SK-N-SH (cell line): ENCODE results near the gene NPW. TPM values are rescaled to one million over a fixed set of nuclear protein-coding genes. Genes with fewer than 3 reads are reported as not detected.
A peak's percentile ranks its signal among the peaks of the same experiment; 100 is the strongest.
"Not testable (repeated sequence)": the region's sequence is repeated elsewhere in the genome, so short reads cannot be mapped to it uniquely, and the experiment has no call there.

Experiments
- CTCF ChIA-PET: fragments of 300-600, 350-600 bp; formaldehyde crosslinking; extraction: SDS; loops from one replicate; lab custom pipeline; 2021; lab: Yijun Ruan, JAX
- POLR2A ChIA-PET: fragments of 350-600 bp; sonication (Branson Sonifier 250); formaldehyde crosslinking; extraction: SDS; loops from one replicate; lab custom pipeline; 2020; ENCODE audit warnings: antibody characterized with exemption, inconsistent platforms; lab: Yijun Ruan, JAX
- DNase-seq: peaks from one replicate; pipeline ENCODE4 v3.0.0; 2012
- H2AFZ ChIP-seq: fragments of 200-600 bp; sonication (generic); 2 replicates; pipeline ENCODE4 v1.8.1; 2016; ENCODE audit warnings: antibody characterized with exemption, mild to moderate bottlenecking, low read depth
- H3F3A ChIP-seq: fragments of 200-600 bp; sonication (generic); replicated peaks from 2 replicates; pipeline ENCODE3; 2016; ENCODE audit warnings: antibody characterized with exemption, mild to moderate bottlenecking; ENCODE audit not compliant: insufficient read depth
- H3K27ac ChIP-seq, 2 experiments: fragments of 200-500 bp in 1 of 2; fragments of 200-600 bp in 1 of 2; sonication (Bioruptor generic) in 1 of 2; sonication (generic), shearing (Covaris generic) in 1 of 2; 2 replicates each; pipeline versions ENCODE4 v1.5.1 to v1.6.1; 2014 to 2016; ENCODE audit warnings: low read depth in 2 of 2, inconsistent platforms in 1 of 2, low read length in 1 of 2, mild to moderate bottlenecking in 1 of 2, mixed read lengths in 1 of 2
- H3K27me3 ChIP-seq: fragments of 200-600 bp; sonication (generic), shearing (Covaris generic); 2 replicates; pipeline ENCODE4 v1.6.1; 2016; ENCODE audit warnings: mixed run types; ENCODE audit not compliant: insufficient read depth
- H3K36me3 ChIP-seq, 2 experiments: fragments of 200-500 bp in 1 of 2; fragments of 200-600 bp in 1 of 2; sonication (Bioruptor generic) in 1 of 2; sonication (generic) in 1 of 2; replicated peaks in 1 of 2; 2 replicates each; pipeline versions ENCODE3 to v1.5.1; 2014 to 2016; ENCODE audit warnings: low read length in 1 of 2, mild to moderate bottlenecking in 1 of 2; ENCODE audit not compliant: insufficient read depth in 2 of 2, control insufficient read depth in 1 of 2
- H3K4me1 ChIP-seq, 2 experiments: fragments of 200-500 bp in 1 of 2; fragments of 200-600 bp in 1 of 2; sonication (Bioruptor generic) in 1 of 2; sonication (generic), shearing (Covaris generic) in 1 of 2; 2 replicates each; pipeline versions ENCODE4 v1.5.1 to v1.6.1; 2014 to 2016; ENCODE audit warnings: low read depth in 1 of 2, low read length in 1 of 2, mixed run types in 1 of 2; ENCODE audit not compliant: insufficient read depth in 2 of 2, control insufficient read depth in 1 of 2
- H3K4me2 ChIP-seq: fragments of 200-600 bp; sonication (generic), shearing (Covaris generic); 2 replicates; pipeline ENCODE4 v1.6.1; 2017; ENCODE audit warnings: mixed run types
- H3K4me3 ChIP-seq, 2 experiments: fragments of 200-500 bp in 1 of 2; fragments of 200-600 bp in 1 of 2; sonication (Bioruptor generic) in 1 of 2; sonication (generic), shearing (Covaris generic) in 1 of 2; 2 replicates each; pipeline versions ENCODE4 v1.5.1 to v1.8.1; 2014 to 2016; ENCODE audit warnings: low read depth in 2 of 2, inconsistent platforms in 1 of 2, low read length in 1 of 2, mild to moderate bottlenecking in 1 of 2, mixed read lengths in 1 of 2, moderate library complexity in 1 of 2
- H3K79me2 ChIP-seq: fragments of 200-600 bp; sonication (generic); 2 replicates; pipeline ENCODE4 v1.8.1; 2017; ENCODE audit warnings: mild to moderate bottlenecking; ENCODE audit not compliant: insufficient read depth
- H3K9ac ChIP-seq: fragments of 200-600 bp; sonication (generic); 2 replicates; pipeline ENCODE4 v1.6.1; 2017; ENCODE audit warnings: mixed run types
- H3K9me2 ChIP-seq: fragments of 200-600 bp; sonication (generic); 2 replicates; pipeline ENCODE4 v1.6.1; 2017; ENCODE audit warnings: mixed run types
- H3K9me3 ChIP-seq: fragments of 200-600 bp; sonication (generic); 2 replicates; pipeline ENCODE4 v1.6.1; 2017; ENCODE audit warnings: mixed run types, mild to moderate bottlenecking, moderate library complexity
- H4K20me1 ChIP-seq: fragments of 200-600 bp; sonication (generic); 2 replicates; pipeline ENCODE4 v1.6.1; 2017; ENCODE audit warnings: mild to moderate bottlenecking, mixed run types; ENCODE audit not compliant: insufficient read depth
- EP300 ChIP-seq, 2 experiments: IDR thresholded peaks; 2 replicates each; pipeline versions ENCODE4 v1.4.0 to v1.6.1; 2012; ENCODE audit warnings: borderline replicate concordance in 1 of 2, low read depth in 1 of 2, low read length in 1 of 2
- EZH2phosphoT487 ChIP-seq: fragments of 200-600 bp; sonication (generic); IDR thresholded peaks from 2 replicates; pipeline ENCODE4 v1.6.1; 2017; ENCODE audit warnings: low read depth, mixed run types, mild to moderate bottlenecking, antibody characterized with exemption, moderate library complexity, borderline replicate concordance
- FOXM1 ChIP-seq: IDR thresholded peaks from 2 replicates; pipeline ENCODE4 v1.4.0; 2012; ENCODE audit warnings: low read depth, mild to moderate bottlenecking
- GABPA ChIP-seq: IDR thresholded peaks from 2 replicates; pipeline ENCODE4 v1.4.0; 2012; ENCODE audit warnings: low read depth, mild to moderate bottlenecking
- IRF3 ChIP-seq: fragments of 150-350 bp; IDR thresholded peaks from 2 replicates; pipeline ENCODE4 v1.6.1; 2016; ENCODE audit warnings: mild to moderate bottlenecking, low read depth, low read length
- JUND ChIP-seq: IDR thresholded peaks from 2 replicates; pipeline ENCODE4 v1.4.0; 2012
- MEF2A ChIP-seq: IDR thresholded peaks from 2 replicates; pipeline ENCODE4 v1.4.0; 2012; ENCODE audit warnings: low read depth, borderline replicate concordance
- NFIC ChIP-seq: IDR thresholded peaks from 2 replicates; pipeline ENCODE4 v1.4.0; 2012; ENCODE audit warnings: borderline replicate concordance
- NRF1 ChIP-seq: IDR thresholded peaks from 2 replicates; pipeline ENCODE4 v1.6.1; 2012; ENCODE audit warnings: low read depth, mild to moderate bottlenecking, low read length
- PBX3 ChIP-seq: IDR thresholded peaks from 2 replicates; pipeline ENCODE4; 2012
- RCOR1 ChIP-seq: fragments of 150-350 bp; IDR thresholded peaks from 2 replicates; pipeline ENCODE4 v1.6.1; 2017; ENCODE audit warnings: antibody characterized with exemption, low read length
- REST ChIP-seq: IDR thresholded peaks from 2 replicates; pipeline ENCODE4 v1.6.1; 2012; ENCODE audit warnings: mild to moderate bottlenecking, low read depth, low read length, moderate library complexity
- SMC3 ChIP-seq: IDR thresholded peaks from 2 replicates; pipeline ENCODE4 v1.6.1; 2012; ENCODE audit warnings: low read depth, low read length, improper control_type of control experiment
- YY1 ChIP-seq: IDR thresholded peaks from 2 replicates; pipeline ENCODE4 v1.4.0; 2012; ENCODE audit warnings: low read depth, mild to moderate bottlenecking
- ZBTB33 ChIP-seq: IDR thresholded peaks from 2 replicates; pipeline ENCODE4 v1.4.0; 2012; ENCODE audit warnings: low read depth, borderline replicate concordance
- WGBS: methylation state at CpG from one replicate; pipeline ENCODE4 v1.1.6; 2017; ENCODE audit warnings: low lambda C conversion rate; 5-methylcytosine and 5-hydroxymethylcytosine counted together
- polyA plus RNA-seq, 3 experiments: library from polyadenylated mRNA; depleted of rRNA; stranded (reverse); fragments of >200 nt; gene quantifications; 2 replicates each; pipeline ENCODE4 v1.2.3, GENCODE V29; 2012

The NPW gene
- polyA plus RNA-seq, 1 of the 3 experiments (the other 2 are of a cell fraction): 1.1 TPM

DNA sequence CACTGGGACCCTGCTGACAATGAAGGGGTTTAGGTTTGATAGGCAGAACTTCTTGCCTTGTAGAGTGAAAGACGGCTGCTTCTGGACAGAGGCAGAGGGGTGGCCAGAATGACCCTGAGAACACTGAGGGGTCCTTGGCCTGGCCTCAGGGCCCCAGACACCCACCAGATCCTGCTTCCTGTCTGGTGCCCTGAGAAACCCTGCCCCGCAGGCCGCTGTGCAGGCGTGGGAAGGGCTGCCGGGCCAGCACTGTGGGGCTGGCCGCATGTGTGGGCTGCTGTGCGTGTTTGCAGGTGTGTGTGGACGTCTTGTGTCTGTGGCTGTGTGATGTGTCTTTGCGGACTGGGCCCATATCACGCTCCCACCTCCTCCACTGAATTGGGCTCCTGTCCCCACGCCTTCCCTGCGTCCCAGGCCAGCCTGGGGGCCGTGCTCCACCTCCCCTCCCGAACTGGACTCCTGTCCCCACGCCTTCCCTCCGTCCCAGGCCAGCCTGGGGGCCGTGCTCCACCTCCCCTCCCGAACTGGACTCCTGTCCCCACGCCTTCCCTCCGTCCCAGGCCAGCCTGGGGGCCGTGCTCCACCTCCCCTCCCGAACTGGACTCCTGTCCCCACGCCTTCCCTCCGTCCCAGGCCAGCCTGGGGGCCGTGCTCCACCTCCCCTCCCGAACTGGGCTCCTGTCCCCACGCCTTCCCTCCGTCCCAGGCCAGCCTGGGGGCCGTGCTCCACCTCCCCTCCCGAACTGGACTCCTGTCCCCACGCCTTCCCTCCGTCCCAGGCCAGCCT lies 14.5 kb downstream of the NPW start:
- Histone ChIP-seq H3K27ac (peak overlapping the region; percentile 86 to 93), H3K4me1 (peaks cover 33 to 54% of the 10 kb centered on the region in 2 experiments; a peak in 3 of 4 replicates), H3K4me3 (peak overlapping the region in 1 of 2 experiments; percentile 54; a peak in 1 of 4 replicates), H2AFZ (peak overlapping the region; percentile 17; the same call in 1 of the 2 replicates), H3K4me2 (peak overlapping the region; percentile 94), H3K36me3 (peaks cover 0 to 13% of the 10 kb centered on the region in 2 experiments), H3K9ac (peak overlapping the region; percentile 83), H3K79me2 (peaks cover 20% of the 10 kb centered on the region; the same call in 1 of the 2 replicates)
- H4K20me1 ChIP-seq, DNase-seq, H3K9me3 ChIP-seq, H3K9me2 ChIP-seq, H3F3A ChIP-seq, H3K27me3 ChIP-seq: not testable (repeated sequence)
- CTCF ChIA-PET: interaction anchor here (2.5 kb wide), 1 partner anchor 11 kb away, joined by 12 read pairs; no protein-coding TSS in a partner anchor
- POLR2A ChIA-PET: interaction anchor here (1.5 kb wide), 1 partner anchor 13 kb away, joined by 3 read pairs; the partner anchor contains the start of genes NTHL1 and TSC2
- WGBS: 86% methylated on average over 17 of the region's 32 CpGs

DNA sequence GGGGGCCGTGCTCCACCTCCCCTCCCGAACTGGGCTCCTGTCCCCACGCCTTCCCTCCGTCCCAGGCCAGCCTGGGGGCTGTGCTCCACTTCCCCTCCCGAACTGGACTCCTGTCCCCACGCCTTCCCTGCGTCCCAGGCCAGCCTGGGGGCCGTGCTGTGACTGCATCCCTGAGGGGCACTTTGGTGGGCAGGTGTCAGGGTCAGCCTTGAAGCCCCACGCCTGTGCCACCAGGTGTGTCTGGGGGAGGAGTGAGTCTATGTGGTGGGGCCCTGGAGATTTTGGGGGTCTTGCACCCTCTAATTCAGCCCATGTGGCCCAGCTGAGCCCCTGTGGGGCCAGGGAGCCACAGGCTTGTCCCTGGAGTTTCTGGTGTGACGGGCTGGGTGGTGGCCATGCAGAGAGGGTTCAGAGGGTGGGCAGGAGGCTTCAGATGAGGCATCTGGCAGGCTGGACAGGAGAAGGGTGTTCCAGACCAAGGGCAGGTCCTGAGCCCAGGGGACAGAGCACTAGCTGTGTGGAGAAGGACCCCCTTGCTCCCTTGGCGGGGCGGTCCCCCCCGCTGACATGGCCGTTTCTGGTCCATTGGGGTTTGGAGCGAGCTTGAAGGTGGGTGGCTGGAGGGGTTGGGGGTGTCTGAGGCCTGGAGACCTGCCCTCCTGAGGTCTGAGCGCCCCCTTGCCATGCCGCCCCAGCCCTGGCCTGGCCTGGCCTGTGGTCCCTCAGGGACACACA lies 15.3 kb downstream of the NPW start:
- Histone ChIP-seq H4K20me1 (no peaks in the 10 kb centered on the region), H3K9me3 (no peaks in the 10 kb centered on the region), H3K4me3 (no peak overlapping the region), H3K36me3 (peaks cover 0 to 11% of the 10 kb centered on the region in 2 experiments), H3F3A (peaks cover 3% of the 10 kb centered on the region), H2AFZ (no peak overlapping the region), H3K9me2 (no peaks in the 10 kb centered on the region), H3K4me1 (peaks cover 33 to 62% of the 10 kb centered on the region in 2 experiments; a peak in 3 of 4 replicates), H3K79me2 (peaks cover 20% of the 10 kb centered on the region; the same call in 1 of the 2 replicates), H3K4me2 (peak overlapping the region; percentile 83; the same call in 1 of the 2 replicates), H3K27me3 (no peaks in the 10 kb centered on the region), H3K27ac (peak overlapping the region; percentile 73 to 78; a peak in 3 of 4 replicates), H3K9ac (peak overlapping the region; percentile 61)
- ChIA-PET POLR2A (no interaction called here), CTCF (interaction anchor here (1.0 to 1.2 kb wide), 2 partner anchors 9 to 106 kb away, joined by 3 read pairs; no protein-coding TSS in a partner anchor)
- no peak for DNase-seq
- WGBS: 100% methylated on average over 6 of the region's 17 CpGs
- TF ChIP-seq REST: no peak
- no peak for TF ChIP-seq ZBTB33
- no peak for TF ChIP-seq GABPA
- no peak for TF ChIP-seq EZH2phosphoT487
- no peak for TF ChIP-seq PBX3
- TF ChIP-seq JUND: no peak
- no peak for TF ChIP-seq SMC3
- no peak for TF ChIP-seq IRF3
- TF ChIP-seq RCOR1: no peak
- TF ChIP-seq MEF2A: no peak
- TF ChIP-seq NFIC: no peak
- no peak for TF ChIP-seq NRF1
- TF ChIP-seq EP300 (IDR thresholded peaks at IDR 0.05; ENCODE audit: borderline replicate concordance in 1 of 2, low read depth in 1 of 2, low read length in 1 of 2): no peak
- TF ChIP-seq FOXM1: no peak
- TF ChIP-seq YY1: no peak
